Spleen (tissue), 7 donors: Measurements from ENCODE around the gene SCFD2.

ENCODE experiments used
- CTCF ChIP-seq, 11 experiments: fragments of 200-600 bp in 7 of 11; fragments of 450-650 bp in 4 of 11; sonication (generic) in 4 of 11; IDR thresholded peaks in 8 of 11; conservative IDR thresholded peaks in 3 of 11; 1 replicate in 7 of 11; 2 replicates in 4 of 11; pipeline versions ENCODE4 v1.4.0 to v1.8.0; 2016 to 2021; ENCODE audit warnings: antibody characterized with exemption in 11 of 11, inconsistent platforms in 4 of 11, mild to moderate bottlenecking in 1 of 11
- POLR2A ChIP-seq, 3 donors: fragments of 450-650 bp; IDR thresholded peaks; one replicate each; pipeline ENCODE4 v1.5.1; 2017; ENCODE audit warnings: antibody characterized with exemption in 3 of 3, mild to moderate bottlenecking in 1 of 3
- POLR2AphosphoS5 ChIP-seq, 3 donors: sonication (generic); formaldehyde crosslinking; IDR thresholded peaks; one replicate each; pipeline ENCODE4 v1.5.1; 2017; ENCODE audit warnings: antibody characterized with exemption in 3 of 3
- donor health status: DM: no; HTN: no; CAD: no; lungs with moderate emphysema.
- donor health status: DM: no; HTN: no; CAD: no.
- donor health status: DM: no; HTN: no; CAD: no.

GRCh38 chr4:52968241-52968640 is 397.6 kb downstream of the SCFD2 start:
- TF ChIP-seq CTCF (IDR thresholded peaks at IDR 0.05 in 8 of 11, conservative IDR thresholded peaks at IDR 0.05 in 3 of 11) (no peak), POLR2AphosphoS5 (IDR thresholded peaks at IDR 0.05) (no peak), POLR2A (IDR thresholded peaks at IDR 0.05) (no peak)
